Naive thymus-derived CD4-positive, alpha-beta T cell (primary cell): ENCODE results near the gene RBL1. TPM values are rescaled to one million over a fixed set of nuclear protein-coding genes. Genes with fewer than 3 reads are reported as not detected.

Experiments
- ATAC-seq: fragments of 150-1000 bp; cut with Tn5 transposase; 2 replicates; pipeline ENCODE4 v1.10.0; 2021; ENCODE audit warnings: mild to moderate bottlenecking, moderate library complexity
- CTCF ChIA-PET: fragments of 350-600 bp; sonication (Branson Sonifier 250); formaldehyde crosslinking; loops from one replicate; lab custom pipeline; 2021; ENCODE audit warnings: antibody characterized with exemption; lab: Charles Lee
- POLR2A ChIA-PET: fragments of 350-600 bp; sonication (Branson Sonifier 250); formaldehyde crosslinking; loops from one replicate; lab custom pipeline; 2021; ENCODE audit warnings: antibody characterized with exemption, inconsistent platforms; lab: Charles Lee
- DNase-seq, 9 donors: peaks; one replicate each; pipeline versions ENCODE4 v3.0.0 to v3.0.0-alpha.2; 2020 to 2022; ENCODE audit warnings: mixed read lengths in 1 of 9
- H3K27ac ChIP-seq: one replicate; pipeline ENCODE4 v1.7.0; 2013; ENCODE audit warnings: mild to moderate bottlenecking, low read depth, low read length, moderate library complexity
- H3K27me3 ChIP-seq, 2 donors: one replicate each; pipeline ENCODE4 v1.7.0; 2013; ENCODE audit warnings: low read length in 2 of 2, mild to moderate bottlenecking in 2 of 2, moderate library complexity in 2 of 2; ENCODE audit not compliant: control insufficient read depth in 2 of 2, insufficient read depth in 2 of 2
- H3K36me3 ChIP-seq, 3 experiments: 1 replicate in 2 of 3; 2 replicates in 1 of 3; pipeline ENCODE4 v1.7.0; 2013; ENCODE audit warnings: low read length in 3 of 3, mild to moderate bottlenecking in 3 of 3, moderate library complexity in 1 of 3; ENCODE audit not compliant: insufficient read depth in 3 of 3, control insufficient read depth in 2 of 3
- H3K4me1 ChIP-seq, 2 donors: one replicate each; pipeline ENCODE4 v1.7.0; 2013; ENCODE audit warnings: low read length in 2 of 2, mild to moderate bottlenecking in 2 of 2, moderate library complexity in 1 of 2; ENCODE audit not compliant: control insufficient read depth in 2 of 2, insufficient read depth in 2 of 2
- H3K4me3 ChIP-seq: 2 replicates; pipeline ENCODE4 v1.7.0; 2013; ENCODE audit warnings: mild to moderate bottlenecking, low read length
- H3K9me3 ChIP-seq, 3 experiments: 1 replicate in 2 of 3; 2 replicates in 1 of 3; pipeline ENCODE4 v1.7.0; 2013; ENCODE audit warnings: low read length in 3 of 3; ENCODE audit not compliant: control insufficient read depth in 2 of 3
- H3K27ac Mint-ChIP-seq, 9 donors: one replicate each; pipeline ENCODE4 v1.8.0; 2020 to 2022; ENCODE audit warnings: mixed read lengths in 9 of 9, mild to moderate bottlenecking in 8 of 9, moderate library complexity in 5 of 9, inconsistent platforms in 2 of 9
- H3K27me3 Mint-ChIP-seq, 5 donors: one replicate each; pipeline ENCODE4 v1.8.0; 2021 to 2022; ENCODE audit warnings: mixed read lengths in 5 of 5, mild to moderate bottlenecking in 1 of 5
- H3K36me3 Mint-ChIP-seq, 5 donors: one replicate each; pipeline ENCODE4 v1.8.0; 2020 to 2022; ENCODE audit warnings: mixed read lengths in 5 of 5, mild to moderate bottlenecking in 3 of 5, inconsistent platforms in 1 of 5
- H3K4me1 Mint-ChIP-seq, 7 donors: one replicate each; pipeline ENCODE4 v1.8.0; 2020 to 2022; ENCODE audit warnings: mixed read lengths in 7 of 7, mild to moderate bottlenecking in 3 of 7, inconsistent platforms in 1 of 7
- H3K4me3 Mint-ChIP-seq, 10 donors: one replicate each; pipeline ENCODE4 v1.8.0; 2020 to 2022; ENCODE audit warnings: mild to moderate bottlenecking in 10 of 10, mixed read lengths in 10 of 10, moderate library complexity in 6 of 10, inconsistent platforms in 2 of 10
- H3K9me3 Mint-ChIP-seq, 11 donors: one replicate each; pipeline ENCODE4 v1.8.0; 2020 to 2022; ENCODE audit warnings: mixed read lengths in 11 of 11, mild to moderate bottlenecking in 4 of 11, inconsistent platforms in 1 of 11, moderate library complexity in 1 of 11
- intact Hi-C, 2 donors: fragments of 100-400 bp; cut with micrococcal nuclease; formaldehyde crosslinking; loops; one replicate each; pipeline ENCODE4 v1.15.1; 2023
- polyA plus RNA-seq, 2 donors: library from polyadenylated mRNA; unstranded; fragments of 300-500 nt; fragmentation: Illumina TruSeq; gene quantifications; one replicate each; pipeline ENCODE4 v1.2.3, GENCODE V29; 2021
- total RNA-seq, 6 experiments: library from RNA in 5 of 6; stranded (reverse) in 5 of 6; gene quantifications; 1 replicate in 5 of 6; 2 replicates in 1 of 6; pipeline ENCODE4 v1.2.3 and lab custom pipeline; 2021 to 2026

RBL1 gene
- total and polyA plus RNA-seq, 7 experiments from 2014 or later, result 10.0 to 51.2 (median 28.3) TPM

DNA sequence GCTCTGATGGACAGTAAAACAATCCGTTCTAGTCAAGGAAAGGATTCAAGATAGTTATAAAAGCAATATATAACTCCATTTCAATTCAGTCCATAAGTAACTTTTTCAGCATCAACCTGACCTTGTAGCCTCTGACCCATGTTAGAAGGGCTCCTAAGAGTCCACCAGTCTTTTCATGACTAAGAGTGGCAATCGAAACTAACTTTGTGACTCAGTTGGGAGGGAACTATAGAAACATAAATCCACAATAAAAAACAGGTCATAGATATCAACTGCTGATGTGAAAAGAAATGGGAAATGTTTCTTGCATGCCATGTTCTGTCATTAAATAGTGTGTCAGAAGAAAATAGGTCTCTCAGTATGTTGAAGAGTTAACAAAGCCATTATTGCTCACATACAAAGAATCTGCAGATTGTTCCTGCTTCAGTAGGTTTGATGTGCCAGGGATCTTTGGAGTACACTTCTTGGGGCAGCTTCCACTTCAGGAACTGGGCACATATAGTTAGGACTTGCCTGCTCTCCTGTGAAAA is 16.2 kb upstream of the RBL1 start:
- H3K4me3 ChIP-seq, result no peak overlapping the region
- no peaks in the 10 kb centered on the region for H3K4me1 ChIP-seq
- H3K27ac ChIP-seq, result no peak overlapping the region
- Mint-ChIP-seq H3K4me1 (no peaks in the 10 kb centered on the region), H3K27ac (no peak overlapping the region), H3K36me3 (no peaks in the 10 kb centered on the region), H3K9me3 (no peaks in the 10 kb centered on the region), H3K4me3 (no peak overlapping the region), H3K27me3 (no peaks in the 10 kb centered on the region)
- intact Hi-C loops, result no loop called here
- no peaks in the 10 kb centered on the region for H3K36me3 ChIP-seq
- DNase-seq (no peak), ATAC-seq (no peak)
- H3K27me3 ChIP-seq, result no peaks in the 10 kb centered on the region
- POLR2A ChIA-PET, result no interaction called here
- CTCF ChIA-PET, result no interaction called here
- H3K9me3 ChIP-seq, result no peaks in the 10 kb centered on the region

DNA sequence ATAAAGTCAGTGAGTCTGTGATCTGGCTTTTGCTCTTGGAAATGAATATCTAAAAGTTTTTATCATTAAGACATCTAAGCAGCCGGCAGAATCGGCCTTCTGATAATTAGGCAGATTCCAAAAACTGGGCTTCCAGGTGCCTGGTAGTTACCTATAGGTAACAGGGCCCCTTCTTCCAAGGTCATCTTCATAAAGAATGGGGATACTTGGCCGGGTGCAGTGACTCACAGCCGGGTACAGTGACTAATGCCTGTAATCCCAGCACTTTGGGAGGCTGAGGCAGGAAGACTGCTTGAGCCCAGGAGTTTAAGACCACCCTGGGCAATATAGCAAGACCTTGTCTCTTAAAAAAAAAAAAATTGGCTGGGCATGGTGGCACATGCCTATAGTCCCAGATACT is 12.9 kb upstream of the RBL1 start:
- ChIA-PET POLR2A (no interaction called here), CTCF (no interaction called here)
- Mint-ChIP-seq H3K4me3 (no peak overlapping the region), H3K27ac (no peak overlapping the region), H3K27me3 (peaks cover 0 to 3% (median 0%) of the 10 kb centered on the region in 5 donors), H3K36me3 (no peaks in the 10 kb centered on the region), H3K9me3 (no peaks in the 10 kb centered on the region), H3K4me1 (no peaks in the 10 kb centered on the region)
- Histone ChIP-seq H3K27me3 (no peaks in the 10 kb centered on the region), H3K4me1 (no peaks in the 10 kb centered on the region), H3K9me3 (no peaks in the 10 kb centered on the region), H3K36me3 (no peaks in the 10 kb centered on the region), H3K27ac (no peak overlapping the region), H3K4me3 (no peak overlapping the region)
- ATAC-seq (no peak), DNase-seq (no peak)
- intact Hi-C loops, result no loop called here

DNA sequence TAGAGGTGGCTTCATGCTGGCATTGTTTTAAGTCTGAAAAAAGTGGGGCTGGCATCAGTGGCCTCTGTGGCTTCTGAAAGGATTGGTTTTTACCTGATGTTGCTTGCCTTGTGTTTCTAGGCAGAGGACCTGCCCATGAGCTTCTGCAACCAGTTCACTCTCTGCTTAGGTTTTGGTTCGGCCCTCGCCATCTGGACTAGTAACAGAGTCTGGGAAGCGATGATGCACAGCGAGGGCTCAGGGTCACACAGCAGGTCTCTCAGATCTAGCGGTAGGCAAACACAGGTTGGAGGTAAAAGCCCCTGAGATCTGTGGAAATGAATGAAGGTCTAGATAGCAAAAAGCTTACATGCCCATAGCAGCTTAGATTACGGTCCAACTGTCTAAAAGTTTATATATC is 6.8 kb upstream of the RBL1 start:
- ATAC-seq (no peak), DNase-seq (no peak)
- Mint-ChIP-seq H3K4me1 (no peaks in the 10 kb centered on the region), H3K9me3 (no peaks in the 10 kb centered on the region), H3K4me3 (no peak overlapping the region), H3K27me3 (peaks cover 0 to 11% (median 0%) of the 10 kb centered on the region in 5 donors), H3K36me3 (no peaks in the 10 kb centered on the region), H3K27ac (no peak overlapping the region)
- no peaks in the 10 kb centered on the region for H3K9me3 ChIP-seq
- H3K27me3 ChIP-seq, result no peaks in the 10 kb centered on the region
- intact Hi-C loops, result no loop called here
- POLR2A ChIA-PET, result no interaction called here
- no peaks in the 10 kb centered on the region for H3K4me1 ChIP-seq
- H3K36me3 ChIP-seq, result no peaks in the 10 kb centered on the region
- CTCF ChIA-PET, result no interaction called here
- H3K27ac ChIP-seq, result no peak overlapping the region
- H3K4me3 ChIP-seq, result no peak overlapping the region

DNA sequence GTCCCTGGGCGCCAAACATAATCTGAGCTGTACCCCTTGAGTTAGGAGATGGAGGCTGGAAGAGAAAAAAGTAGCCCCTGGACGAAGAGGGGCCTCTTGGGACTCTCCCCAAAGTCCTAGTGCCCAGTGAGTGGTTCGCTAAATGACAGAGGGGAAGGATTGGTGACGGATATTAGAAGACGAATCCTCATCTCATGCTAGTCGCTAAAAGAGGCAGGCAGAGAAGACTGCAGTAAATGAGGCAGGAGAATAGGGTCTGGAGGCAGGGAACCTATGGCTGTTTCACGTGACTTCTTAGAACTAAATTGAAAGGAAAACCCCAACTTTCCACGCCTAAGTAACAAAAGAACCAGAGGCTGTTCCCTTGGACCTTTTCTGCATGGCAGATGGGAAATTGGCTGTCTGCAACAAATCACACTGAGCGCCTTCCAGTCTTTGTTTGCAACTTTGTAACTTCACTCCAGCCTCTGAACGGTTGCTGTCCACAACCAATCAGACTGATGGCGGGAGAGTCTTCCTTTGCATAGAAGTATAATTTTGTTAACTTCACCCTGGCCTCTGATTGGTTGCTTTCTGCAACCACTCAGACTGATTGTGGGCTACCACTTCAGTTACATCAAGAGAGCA is 731 bp upstream of the RBL1 start:
- peak overlapping the region; percentile 93 for H3K4me3 ChIP-seq
- DNase-seq (no peak), ATAC-seq (no peak)
- H3K4me1 ChIP-seq, result peaks cover 17 to 18% of the 10 kb centered on the region in 2 donors
- Mint-ChIP-seq H3K36me3 (peaks cover 0 to 17% (median 5%) of the 10 kb centered on the region in 5 donors), H3K4me3 (peak overlapping the region; percentile 88 to 100 (median 98)), H3K27me3 (peaks cover 0 to 11% (median 0%) of the 10 kb centered on the region in 5 donors), H3K4me1 (peaks cover 15 to 39% (median 34%) of the 10 kb centered on the region in 7 donors), H3K27ac (peak overlapping the region; percentile 96 to 100 (median 100)), H3K9me3 (peaks cover 0 to 4% (median 0%) of the 10 kb centered on the region in 11 donors)
- POLR2A ChIA-PET, result interaction anchor here (1.0 to 2.6 kb wide), 7 partner anchors 10 to 155 kb away, joined by 3 to 20 read pairs (median 5); partner anchors contain the start of genes MROH8 and RPN2
- intact Hi-C loops, result loop anchor here (1.0 to 10.0 kb wide), 9 partner anchors 82 to 1866 kb away; partner anchors contain the start of genes BLCAP (in 1 of the 2), DHX35 (in 1 of the 2), DSN1 (in 1 of the 2) and NDRG3 (in 1 of the 2)
- H3K27ac ChIP-seq, result peak overlapping the region; percentile 91
- no peaks in the 10 kb centered on the region for H3K36me3 ChIP-seq
- CTCF ChIA-PET, result interaction anchor here (0.9 to 1.6 kb wide), 2 partner anchors 80 to 1355 kb away, joined by 3 read pairs; no protein-coding TSS in a partner anchor
- no peaks in the 10 kb centered on the region for H3K27me3 ChIP-seq
- H3K9me3 ChIP-seq, result no peaks in the 10 kb centered on the region

DNA sequence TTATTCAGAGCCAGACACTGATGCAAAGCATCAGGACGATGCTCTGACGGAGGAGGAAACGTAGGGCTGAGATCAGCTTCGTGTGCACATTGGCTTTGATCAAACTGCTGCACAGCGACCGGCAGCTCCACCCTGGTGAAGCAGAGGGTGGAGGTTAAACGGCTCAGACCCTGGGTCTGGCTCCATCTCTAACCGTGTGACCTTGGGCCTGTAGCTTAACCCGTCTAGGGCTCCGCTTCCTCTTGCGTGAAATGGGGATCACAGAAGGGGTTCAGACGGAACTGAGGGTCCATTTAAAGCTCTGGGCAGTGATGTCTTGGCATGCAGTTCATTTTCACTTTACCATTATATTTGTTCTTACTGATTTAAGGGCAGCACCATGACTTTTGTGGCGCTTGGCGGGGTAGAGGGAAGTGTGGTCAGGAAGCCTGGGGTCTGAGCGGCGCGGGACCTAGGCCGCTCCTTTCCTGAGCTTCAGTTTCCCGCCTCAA is 644 bp downstream of the RBL1 start:
- peaks cover 0 to 4% (median 0%) of the 10 kb centered on the region in 11 donors for H3K9me3 Mint-ChIP-seq
- POLR2A ChIA-PET, result interaction anchor here (0.7 to 2.6 kb wide), 13 partner anchors 9 to 432 kb away, joined by 3 to 20 read pairs (median 5); partner anchors contain the start of genes BLCAP, MROH8 and RPN2
- peak overlapping the region; percentile 88 to 100 (median 97) for H3K4me3 Mint-ChIP-seq
- H3K27ac Mint-ChIP-seq, result peak overlapping the region; percentile 96 to 100 (median 99)
- H3K36me3 ChIP-seq, result no peaks in the 10 kb centered on the region
- H3K4me1 ChIP-seq, result peaks cover 17 to 18% of the 10 kb centered on the region in 2 donors
- H3K36me3 Mint-ChIP-seq, result peaks cover 0 to 21% (median 5%) of the 10 kb centered on the region in 5 donors
- H3K9me3 ChIP-seq, result no peaks in the 10 kb centered on the region
- H3K27ac ChIP-seq, result peak overlapping the region; percentile 91
- CTCF ChIA-PET, result interaction anchor here (0.7 to 1.6 kb wide), 8 partner anchors 13 to 167 kb away, joined by 3 to 7 read pairs (median 3); no protein-coding TSS in a partner anchor
- H3K4me3 ChIP-seq, result peak overlapping the region; percentile 93
- no peaks in the 10 kb centered on the region for H3K27me3 ChIP-seq
- DNase-seq (peak; percentile 31 to 77 (median 71)), ATAC-seq (peak; percentile 74)
- intact Hi-C loops, result loop anchor here (1.0 to 10.0 kb wide), 8 partner anchors 52 to 1867 kb away; partner anchors contain the start of genes SAMHD1 (in 2 of the 2), BLCAP (in 1 of the 2), DHX35 (in 1 of the 2) and DSN1 (in 1 of the 2)
- H3K4me1 Mint-ChIP-seq, result peaks cover 15 to 45% (median 37%) of the 10 kb centered on the region in 7 donors
- H3K27me3 Mint-ChIP-seq, result peaks cover 0 to 6% (median 0%) of the 10 kb centered on the region in 5 donors

DNA sequence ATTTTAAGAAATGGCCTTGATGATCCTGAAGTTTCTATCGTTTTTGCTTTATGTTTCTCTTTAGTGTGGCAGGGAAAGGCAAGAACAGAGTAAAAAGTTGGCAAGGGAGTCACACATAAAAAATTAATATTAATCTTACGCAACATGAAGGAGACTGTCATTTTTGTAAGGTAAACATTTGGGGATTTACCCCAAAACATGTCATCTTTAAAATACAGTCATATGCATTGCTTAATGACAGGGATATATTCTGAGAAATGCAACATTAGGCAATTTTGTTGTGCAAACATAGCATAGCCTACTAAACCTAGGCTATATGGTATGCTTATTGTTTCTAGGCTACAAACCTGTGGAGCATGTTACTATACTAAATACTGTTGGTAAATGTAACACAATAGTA is 5.4 kb downstream of the RBL1 start:
- no peaks in the 10 kb centered on the region for H3K27me3 Mint-ChIP-seq
- H3K27ac Mint-ChIP-seq, result peak overlapping the region in 1 of 9 donors; percentile 15
- intact Hi-C loops, result loop anchor here (10.0 kb wide), 1 partner anchor 626 kb away; no protein-coding TSS in a partner anchor
- peaks cover 0 to 36% (median 12%) of the 10 kb centered on the region in 5 donors for H3K36me3 Mint-ChIP-seq
- H3K4me3 Mint-ChIP-seq, result no peak overlapping the region
- H3K9me3 Mint-ChIP-seq, result no peaks in the 10 kb centered on the region
- H3K36me3 ChIP-seq, result peaks cover 0 to 13% (median 0%) of the 10 kb centered on the region in 3 experiments
- ChIA-PET POLR2A (no interaction called here), CTCF (interaction anchor here (1.5 kb wide), 1 partner anchor 8 kb away, joined by 7 read pairs; no protein-coding TSS in a partner anchor)
- no peaks in the 10 kb centered on the region for H3K9me3 ChIP-seq
- H3K4me3 ChIP-seq, result no peak overlapping the region
- no peak for ATAC-seq
- H3K4me1 Mint-ChIP-seq, result peaks cover 15 to 50% (median 34%) of the 10 kb centered on the region in 7 donors
- H3K27me3 ChIP-seq, result no peaks in the 10 kb centered on the region
- H3K27ac ChIP-seq, result no peak overlapping the region
- no peak for DNase-seq
- H3K4me1 ChIP-seq, result peaks cover 11 to 13% of the 10 kb centered on the region in 2 donors
